Keratinocyte (primary cell): ENCODE measurements around the gene DNAH2. TPM values are rescaled to one million over a fixed set of nuclear protein-coding genes. Genes with fewer than 3 reads are reported as not detected.
A peak's percentile ranks its signal among the peaks of the same experiment; 100 is the strongest.

Experiments used
- DNase-seq: peaks from one replicate; pipeline ENCODE4 v3.0.0-alpha.2; 2011; ENCODE audit warnings: low read depth, missing footprints, low spot score
- FAIRE-seq: peaks from 2 replicates; lab custom pipeline; 2011; peaks lifted over from hg19 to GRCh38; lab: Jason Lieb, UNC
- H2AFZ ChIP-seq: 2 replicates; pipeline ENCODE4 v1.6.0; 2012; ENCODE audit warnings: low read length, control low read depth, inconsistent platforms; ENCODE audit not compliant: control insufficient read depth
- H3K27ac ChIP-seq: 2 replicates; pipeline ENCODE4 v1.5.1; 2011; ENCODE audit warnings: low read length; ENCODE audit not compliant: control insufficient read depth, insufficient read depth
- H3K27me3 ChIP-seq: 3 replicates; pipeline ENCODE4 v1.6.0; 2011; ENCODE audit warnings: low read length; ENCODE audit not compliant: control insufficient read depth, insufficient read depth; ENCODE audit errors: extremely low read depth
- H3K36me3 ChIP-seq, 2 experiments: 2 replicates in 1 of 2; 3 replicates in 1 of 2; pipeline ENCODE4 v1.5.1; 2011; ENCODE audit warnings: low read length in 2 of 2, mild to moderate bottlenecking in 1 of 2; ENCODE audit not compliant: control insufficient read depth in 2 of 2, insufficient read depth in 2 of 2; ENCODE audit errors: extremely low read depth in 1 of 2
- H3K4me1 ChIP-seq: 3 replicates; pipeline ENCODE4 v1.5.1; 2011; ENCODE audit warnings: low read length; ENCODE audit not compliant: control insufficient read depth, insufficient read depth; ENCODE audit errors: extremely low read depth
- H3K4me2 ChIP-seq: 3 replicates; pipeline ENCODE4 v1.6.0; 2011; ENCODE audit warnings: low read depth, low read length; ENCODE audit not compliant: control insufficient read depth, insufficient read depth; ENCODE audit errors: extremely low read depth
- H3K4me3 ChIP-seq, 3 experiments: fragments of 200-600 bp in 1 of 3; sonication (generic) in 1 of 3; 2 replicates in 2 of 3; 3 replicates in 1 of 3; pipeline ENCODE4 v1.5.1; 2011 to 2016; ENCODE audit warnings: low read length in 3 of 3, mild to moderate bottlenecking in 3 of 3, control low read depth in 2 of 3, inconsistent platforms in 1 of 3, low read depth in 1 of 3, mixed read lengths in 1 of 3, mixed run types in 1 of 3, moderate library complexity in 1 of 3; ENCODE audit not compliant: control insufficient read depth in 2 of 3, insufficient read depth in 2 of 3; ENCODE audit errors: extremely low read depth in 1 of 3
- H3K79me2 ChIP-seq: 2 replicates; pipeline ENCODE4 v1.6.0; 2012; ENCODE audit warnings: low read length; ENCODE audit not compliant: control insufficient read depth, insufficient read depth
- H3K9ac ChIP-seq: 3 replicates; pipeline ENCODE4 v1.6.0; 2011; ENCODE audit warnings: low read length; ENCODE audit not compliant: control insufficient read depth, insufficient read depth; ENCODE audit errors: extremely low read depth
- H3K9me1 ChIP-seq: 3 replicates; pipeline ENCODE4 v1.6.0; 2011; ENCODE audit warnings: low read length; ENCODE audit not compliant: control insufficient read depth, insufficient read depth; ENCODE audit errors: extremely low read depth
- H3K9me3 ChIP-seq: 2 replicates; pipeline ENCODE4 v1.5.1; 2012; ENCODE audit warnings: low read depth, low read length; ENCODE audit not compliant: control insufficient read depth
- H4K20me1 ChIP-seq: 3 replicates; pipeline ENCODE4 v1.6.0; 2011; ENCODE audit warnings: low read length; ENCODE audit not compliant: control insufficient read depth, insufficient read depth; ENCODE audit errors: extremely low read depth
- EZH2 ChIP-seq: IDR thresholded peaks from one replicate; pipeline ENCODE4 v1.6.1; 2012; ENCODE audit warnings: inconsistent platforms, mild to moderate bottlenecking, low read length, moderate library complexity
- dilution Hi-C: fragments of 300-500 bp; cut with MboI; formaldehyde crosslinking; loops from one replicate; pipeline ENCODE4 v1.7.0; 2020; ENCODE audit warnings: low sequenced_read_pairs; ENCODE audit not compliant: extremely low pct_ligation_motif_present
- polyA plus RNA-seq, 5 experiments: library from polyadenylated mRNA; depleted of rRNA in 3 of 5; stranded (reverse) in 3 of 5; stranded (forward) in 1 of 5; unstranded in 1 of 5; fragments of >200 nt; gene quantifications; 1 replicate in 1 of 5; 2 replicates in 3 of 5; 3 replicates in 1 of 5; pipeline versions ENCODE4 v1.2.1 to v1.2.3, GENCODE V29; 2011 to 2012; ENCODE audit warnings: missing spikeins in 2 of 5, low read depth in 1 of 5, low replicate concordance in 1 of 5
- TF ChIP-seq, protein P1 (sequence below), 3 experiments: IDR thresholded peaks in 1 of 3; conservative IDR thresholded peaks in 1 of 3; optimal IDR thresholded peaks in 1 of 3; 2 replicates in 2 of 3; 3 replicates in 1 of 3; pipeline versions ENCODE3 to v1.5.1; 2011; ENCODE audit warnings: low read length in 3 of 3, mild to moderate bottlenecking in 3 of 3, moderate library complexity in 2 of 3, control low read depth in 1 of 3, inconsistent platforms in 1 of 3; ENCODE audit not compliant: insufficient read depth in 2 of 3; ENCODE audit errors: extremely low read depth in 1 of 3

DNAH2 gene
- polyA plus RNA-seq, 1 donor (not counting 4 experiments of a cell fraction or from before 2014, with no cell fraction given): 0.13 TPM

DNA sequence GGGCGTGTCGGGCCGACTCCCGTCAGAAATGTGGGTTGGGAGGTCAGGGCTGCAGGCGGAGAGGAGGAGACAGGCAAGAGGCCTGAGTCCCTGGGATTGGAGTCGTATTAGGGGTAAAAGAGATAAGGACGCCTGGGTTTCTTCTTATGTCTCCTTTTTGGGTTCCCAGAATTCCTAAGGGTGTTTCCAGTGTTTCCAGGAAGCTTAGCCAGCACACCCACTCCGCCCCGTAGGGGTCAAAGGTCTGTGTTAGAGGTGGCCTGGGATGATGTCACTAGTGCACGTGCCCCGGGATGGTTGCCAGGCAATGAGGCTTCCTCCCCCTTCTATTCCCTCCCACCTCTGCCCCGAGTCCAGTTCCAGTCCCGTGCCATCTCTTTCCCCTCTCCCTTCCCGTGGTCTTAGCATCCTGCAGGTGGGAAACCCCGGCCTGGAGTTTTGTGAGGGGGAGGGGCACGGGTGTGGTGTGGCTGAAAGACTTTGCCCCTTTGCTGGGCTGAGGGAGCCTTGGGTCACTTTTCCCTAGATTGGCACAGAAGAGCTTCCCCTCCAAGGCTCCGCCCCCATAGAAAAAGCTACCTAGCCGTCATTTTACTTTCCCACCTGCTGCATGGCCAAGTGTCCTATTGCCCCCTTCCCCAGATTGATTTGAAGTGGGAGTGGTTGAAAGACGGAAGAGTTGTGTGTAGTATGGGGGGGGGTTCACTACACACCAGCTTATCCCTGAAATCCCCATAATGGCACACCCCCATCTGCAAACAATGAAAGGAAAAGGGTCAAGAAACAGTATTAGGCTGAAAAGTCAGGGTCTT lies 119.3 kb downstream of the DNAH2 start:
- FAIRE-seq (peak; percentile 82), DNase-seq (no peak)
- Histone ChIP-seq H3K4me2 (peak overlapping the region; percentile 85), H3K27ac (peak overlapping the region; percentile 93), H3K9me3 (no peaks in the 10 kb centered on the region), H3K4me1 (peaks cover 47% of the 10 kb centered on the region), H3K27me3 (no peaks in the 10 kb centered on the region), H3K9me1 (no peaks in the 10 kb centered on the region), H2AFZ (no peak overlapping the region), H4K20me1 (no peaks in the 10 kb centered on the region), H3K9ac (peak overlapping the region; percentile 97), H3K79me2 (peaks cover 7% of the 10 kb centered on the region), H3K36me3 (peaks cover 5 to 8% of the 10 kb centered on the region in 2 experiments), H3K4me3 (peak overlapping the region; percentile 67 to 79 (median 78))
- TF ChIP-seq, protein P1, sequence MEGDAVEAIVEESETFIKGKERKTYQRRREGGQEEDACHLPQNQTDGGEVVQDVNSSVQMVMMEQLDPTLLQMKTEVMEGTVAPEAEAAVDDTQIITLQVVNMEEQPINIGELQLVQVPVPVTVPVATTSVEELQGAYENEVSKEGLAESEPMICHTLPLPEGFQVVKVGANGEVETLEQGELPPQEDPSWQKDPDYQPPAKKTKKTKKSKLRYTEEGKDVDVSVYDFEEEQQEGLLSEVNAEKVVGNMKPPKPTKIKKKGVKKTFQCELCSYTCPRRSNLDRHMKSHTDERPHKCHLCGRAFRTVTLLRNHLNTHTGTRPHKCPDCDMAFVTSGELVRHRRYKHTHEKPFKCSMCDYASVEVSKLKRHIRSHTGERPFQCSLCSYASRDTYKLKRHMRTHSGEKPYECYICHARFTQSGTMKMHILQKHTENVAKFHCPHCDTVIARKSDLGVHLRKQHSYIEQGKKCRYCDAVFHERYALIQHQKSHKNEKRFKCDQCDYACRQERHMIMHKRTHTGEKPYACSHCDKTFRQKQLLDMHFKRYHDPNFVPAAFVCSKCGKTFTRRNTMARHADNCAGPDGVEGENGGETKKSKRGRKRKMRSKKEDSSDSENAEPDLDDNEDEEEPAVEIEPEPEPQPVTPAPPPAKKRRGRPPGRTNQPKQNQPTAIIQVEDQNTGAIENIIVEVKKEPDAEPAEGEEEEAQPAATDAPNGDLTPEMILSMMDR (optimal IDR thresholded peaks at IDR 0.05 in 1 of 3, IDR thresholded peaks at IDR 0.05 in 1 of 3, conservative IDR thresholded peaks at IDR 0.05 in 1 of 3; ENCODE audit: extremely low read depth in 1 of 3, insufficient read depth in 2 of 3, low read length in 3 of 3): no peak
- TF ChIP-seq EZH2: no peak
- dilution Hi-C loops: no loop called here

DNA sequence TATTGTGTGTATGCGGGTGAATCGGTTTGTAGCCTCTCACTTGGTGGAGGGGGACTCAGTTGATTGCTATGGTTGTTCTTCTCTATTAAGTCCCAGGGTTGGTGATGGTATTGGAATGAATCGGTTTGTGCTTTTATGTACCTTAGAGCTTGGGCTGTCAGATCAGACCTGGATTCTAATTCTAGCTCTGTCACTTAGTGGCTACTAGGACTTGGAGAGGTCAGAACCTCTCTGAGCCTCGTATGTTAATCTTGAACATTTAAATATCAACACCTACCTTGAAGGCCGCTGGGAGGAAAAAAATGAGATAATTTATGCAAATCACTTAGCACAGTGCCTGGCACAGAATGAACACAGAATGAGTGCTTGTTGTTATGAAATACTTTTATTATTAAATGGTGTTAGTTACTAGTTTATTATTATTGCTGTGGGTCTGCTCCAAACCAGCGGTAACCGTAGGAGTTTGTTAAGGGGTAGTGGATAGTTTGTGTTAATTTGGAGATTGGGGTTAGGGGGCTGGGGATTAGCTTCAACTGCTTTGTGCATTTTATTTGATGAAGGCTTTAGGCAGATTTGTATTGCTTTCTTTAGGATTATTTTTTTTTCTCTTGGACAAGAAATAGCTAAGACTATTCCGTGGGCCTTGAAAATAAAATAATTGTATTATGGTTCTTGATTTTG lies 120.0 kb downstream of the DNAH2 start:
- peaks cover 5 to 8% of the 10 kb centered on the region in 2 experiments for H3K36me3 ChIP-seq
- peaks cover 50% of the 10 kb centered on the region for H3K4me1 ChIP-seq
- H4K20me1 ChIP-seq: no peaks in the 10 kb centered on the region
- no peaks in the 10 kb centered on the region for H3K9me1 ChIP-seq
- peak overlapping the region; percentile 19 to 78 (median 36) for H3K4me3 ChIP-seq
- dilution Hi-C loops: no loop called here
- H2AFZ ChIP-seq: no peak overlapping the region
- H3K9me3 ChIP-seq: no peaks in the 10 kb centered on the region
- peak overlapping the region; percentile 85 for H3K4me2 ChIP-seq
- H3K27ac ChIP-seq: peak overlapping the region; percentile 93
- FAIRE-seq (peak; percentile 46), DNase-seq (no peak)
- TF ChIP-seq, protein P1 (optimal IDR thresholded peaks at IDR 0.05 in 1 of 3, IDR thresholded peaks at IDR 0.05 in 1 of 3, conservative IDR thresholded peaks at IDR 0.05 in 1 of 3; ENCODE audit: extremely low read depth in 1 of 3, insufficient read depth in 2 of 3, low read length in 3 of 3): no peak
- TF ChIP-seq EZH2: no peak
- H3K79me2 ChIP-seq: peaks cover 7% of the 10 kb centered on the region
- no peaks in the 10 kb centered on the region for H3K27me3 ChIP-seq
- peak overlapping the region; percentile 60 for H3K9ac ChIP-seq
